ENCODE data around the gene D2HGDH. TPM values are rescaled to one million over a fixed set of nuclear protein-coding genes. Genes with fewer than 3 reads are reported as not detected.
A peak's percentile ranks its signal among the peaks of the same experiment; 100 is the strongest.

The D2HGDH gene
- total and polyA plus RNA-seq, 2 of the 13 experiments (the other 11 are each of a cell fraction or from before 2014, with no cell fraction given), result 19.2 to 20.3 TPM

GRCh38 chr2:241771286-241772062 is 37.0 kb downstream of the D2HGDH start (continued):
- TF ChIP-seq ZNF609 (CRISPR knock-in tag; IDR thresholded peaks at IDR 0.05; ENCODE audit: borderline replicate concordance), result peak; percentile 77
- TF ChIP-seq ZBTB49 (CRISPR knock-in tag; IDR thresholded peaks at IDR 0.05; ENCODE audit: borderline replicate concordance), result no peak
- peak; percentile 52; the same call in 1 of the 2 replicates for TF ChIP-seq SOX13 (IDR thresholded peaks at IDR 0.05)
- TF ChIP-seq SOX13 (CRISPR knock-in tag; conservative IDR thresholded peaks at IDR 0.05 in 1 of 2, IDR thresholded peaks at IDR 0.05 in 1 of 2), result peak in 1 of 2 experiments; percentile 77; a peak in 2 of 4 replicates
- TF ChIP-seq NCOR1 (IDR thresholded peaks at IDR 0.05; ENCODE audit: borderline replicate concordance, low read length), result no peak
- peak; percentile 89 for TF ChIP-seq MTA1 (CRISPR knock-in tag; IDR thresholded peaks at IDR 0.05; ENCODE audit: borderline replicate concordance)
- no peak for TF ChIP-seq EHMT2 (IDR thresholded peaks at IDR 0.05; ENCODE audit: borderline replicate concordance, low read depth, low read length)
- no peak for TF ChIP-seq MYPOP (CRISPR knock-in tag; IDR thresholded peaks at IDR 0.05)
- TF ChIP-seq ZNF124 (CRISPR knock-in tag; IDR thresholded peaks at IDR 0.05), result no peak
- TF ChIP-seq MIER3 (CRISPR knock-in tag; IDR thresholded peaks at IDR 0.05; ENCODE audit: borderline replicate concordance), result 0 out of 2 replicates have a peak, but pooled peaks have one; percentile 49
- TF ChIP-seq ZBTB14 (CRISPR knock-in tag; IDR thresholded peaks at IDR 0.05), result 0 out of 2 replicates have a peak, but pooled peaks have one; percentile 50
- no peak for TF ChIP-seq ZNF546 (CRISPR knock-in tag; conservative IDR thresholded peaks at IDR 0.05)
- no peak; the same call in 1 of the 2 replicates for TF ChIP-seq ZNF660 (CRISPR knock-in tag; IDR thresholded peaks at IDR 0.05; ENCODE audit: borderline replicate concordance, low read depth)
- TF ChIP-seq ZFP90 (CRISPR knock-in tag; IDR thresholded peaks at IDR 0.05; ENCODE audit: borderline replicate concordance), result peak; percentile 15; the same call in 1 of the 2 replicates
- peak; percentile 97 for TF ChIP-seq PRMT3 (CRISPR knock-in tag; IDR thresholded peaks at IDR 0.05; ENCODE audit: borderline replicate concordance, low read depth)
- TF ChIP-seq PHB2 (IDR thresholded peaks at IDR 0.05; ENCODE audit: partially characterized antibody), result no peak

Measured in HepG2 (cell line).